KMS-11 (cell line): ENCODE measurements around the gene ADRA2A.

Experiments
- H2AFZ ChIP-seq: fragments of 200-600 bp; sonication (generic); 2 replicates; pipeline ENCODE4 v1.6.1; 2016; ENCODE audit warnings: antibody characterized with exemption, mixed run types, low read depth
- H3K27ac ChIP-seq: fragments of 200-600 bp; sonication (generic); 2 replicates; pipeline ENCODE4 v1.6.1; 2016; ENCODE audit warnings: mild to moderate bottlenecking, mixed run types
- H3K27me3 ChIP-seq: fragments of 200-600 bp; sonication (generic); 2 replicates; pipeline ENCODE4 v1.6.1; 2017; ENCODE audit warnings: mild to moderate bottlenecking, low read depth, mixed run types, moderate library complexity; ENCODE audit not compliant: insufficient read depth
- H3K36me3 ChIP-seq: fragments of 200-600 bp; sonication (generic); 2 replicates; pipeline ENCODE4 v1.6.1; 2017; ENCODE audit warnings: mild to moderate bottlenecking, mixed run types; ENCODE audit not compliant: insufficient read depth
- H3K4me1 ChIP-seq: fragments of 200-600 bp; sonication (generic); 2 replicates; pipeline ENCODE4 v1.6.1; 2016; ENCODE audit warnings: mild to moderate bottlenecking, low read depth, mixed run types; ENCODE audit not compliant: poor library complexity, severe bottlenecking
- H3K4me2 ChIP-seq: fragments of 200-600 bp; sonication (generic); 2 replicates; pipeline ENCODE4 v1.7.0; 2016; ENCODE audit warnings: mild to moderate bottlenecking, mixed run types
- H3K4me3 ChIP-seq: fragments of 200-600 bp; sonication (generic); IDR thresholded peaks from 2 replicates; pipeline ENCODE4 v1.6.1; 2017; ENCODE audit warnings: low read depth, low read length, mixed read lengths; ENCODE audit not compliant: insufficient read depth
- H3K79me2 ChIP-seq: fragments of 200-600 bp; sonication (generic); 2 replicates; pipeline ENCODE4 v1.6.1; 2016; ENCODE audit warnings: low read depth, mixed run types; ENCODE audit not compliant: insufficient read depth
- H3K9ac ChIP-seq: fragments of 200-600 bp; sonication (generic); 2 replicates; pipeline ENCODE4 v1.6.1; 2016; ENCODE audit warnings: mild to moderate bottlenecking, mixed run types
- H4K20me1 ChIP-seq: fragments of 200-600 bp; sonication (generic); 2 replicates; pipeline ENCODE4 v1.6.1; 2016; ENCODE audit warnings: mild to moderate bottlenecking, mixed run types; ENCODE audit not compliant: insufficient read depth
- CTCF ChIP-seq: fragments of 200-600 bp; sonication (generic); conservative IDR thresholded peaks from 2 replicates; pipeline ENCODE4 v1.6.1; 2017; ENCODE audit warnings: low read depth, mild to moderate bottlenecking, antibody characterized with exemption, low read length, moderate library complexity, mixed read lengths

ADRA2A gene

GRCh38 chr10:111087968-111088505, 11.2 kb downstream of the ADRA2A start:
- no peak for TF ChIP-seq CTCF
- H3K4me2 ChIP-seq: no peak overlapping the region
- no peak overlapping the region for H3K4me3 ChIP-seq
- H3K4me1 ChIP-seq: no peaks in the 10 kb centered on the region
- H4K20me1 ChIP-seq: no peaks in the 10 kb centered on the region
- H3K79me2 ChIP-seq: no peaks in the 10 kb centered on the region
- H3K36me3 ChIP-seq: no peaks in the 10 kb centered on the region
- no peak overlapping the region for H3K27ac ChIP-seq
- H3K9ac ChIP-seq: no peak overlapping the region
- no peak overlapping the region for H2AFZ ChIP-seq
- H3K27me3 ChIP-seq: no peaks in the 10 kb centered on the region

GRCh38 chr10:111089293-111089692, 12.5 kb downstream of the ADRA2A start:
- H3K27ac ChIP-seq: no peak overlapping the region
- H3K4me3 ChIP-seq: no peak overlapping the region
- no peaks in the 10 kb centered on the region for H3K79me2 ChIP-seq
- no peaks in the 10 kb centered on the region for H4K20me1 ChIP-seq
- no peak for TF ChIP-seq CTCF
- no peak overlapping the region for H3K9ac ChIP-seq
- H3K36me3 ChIP-seq: no peaks in the 10 kb centered on the region
- H3K27me3 ChIP-seq: no peaks in the 10 kb centered on the region
- H3K4me2 ChIP-seq: no peak overlapping the region
- H2AFZ ChIP-seq: no peak overlapping the region
- H3K4me1 ChIP-seq: no peaks in the 10 kb centered on the region

- H3K27ac ChIP-seq: no peak overlapping the region
- no peak for TF ChIP-seq CTCF
These were observed 15.0 kb downstream of the ADRA2A start for GRCh38 chr10:111091833-111092232.

GRCh38 chr10:111093741-111094380, 17.0 kb downstream of the ADRA2A start:
- Histone ChIP-seq H4K20me1 (no peaks in the 10 kb centered on the region), H3K9ac (no peak overlapping the region), H2AFZ (no peak overlapping the region), H3K4me2 (no peak overlapping the region), H3K79me2 (no peaks in the 10 kb centered on the region), H3K27me3 (no peaks in the 10 kb centered on the region), H3K4me1 (no peaks in the 10 kb centered on the region), H3K27ac (no peak overlapping the region), H3K36me3 (no peaks in the 10 kb centered on the region), H3K4me3 (no peak overlapping the region)
- TF ChIP-seq CTCF: no peak

More at GRCh38 chr10:111091833-111092232, 15.0 kb downstream of the ADRA2A start:
- no peak overlapping the region for H2AFZ ChIP-seq
- H3K4me1 ChIP-seq: no peaks in the 10 kb centered on the region
- no peaks in the 10 kb centered on the region for H3K79me2 ChIP-seq
- no peaks in the 10 kb centered on the region for H3K36me3 ChIP-seq
- no peaks in the 10 kb centered on the region for H4K20me1 ChIP-seq
- H3K4me3 ChIP-seq: no peak overlapping the region
- no peaks in the 10 kb centered on the region for H3K27me3 ChIP-seq
- H3K4me2 ChIP-seq: no peak overlapping the region
- no peak overlapping the region for H3K9ac ChIP-seq
